ENCODE measurements around the gene ERCC6. TPM values are rescaled to one million over a fixed set of nuclear protein-coding genes. Genes with fewer than 3 reads are reported as not detected.

ERCC6 gene
- total and polyA plus RNA-seq, 10 of the 15 experiments (the other 5 are each of a cell fraction or from before 2014, with no cell fraction given), result 4.3 to 15.6 (median 7.8) TPM

- Histone ChIP-seq H3K4me3 (no peak overlapping the region), H3K9me3 (replicated peaks; ENCODE audit: control insufficient read depth, insufficient read depth, low read length) (no peaks in the 10 kb centered on the region), H3K4me2 (ENCODE audit: control insufficient read depth, insufficient read depth) (no peak overlapping the region), H3K27me3 (replicated peaks in 1 of 2; ENCODE audit: control insufficient read depth in 2 of 2, insufficient read depth in 2 of 2, low read length in 1 of 2) (no peaks in the 10 kb centered on the region), H3K9ac (ENCODE audit: control insufficient read depth, insufficient read depth, low read length) (no peak overlapping the region), H3K27ac (ENCODE audit: control insufficient read depth, insufficient read depth) (no peak overlapping the region), H3K36me3 (ENCODE audit: control insufficient read depth in 2 of 2, insufficient read depth in 2 of 2, low read length in 1 of 2) (peaks cover 0 to 2% of the 10 kb centered on the region in 2 experiments; a peak in 3 of 4 replicates), H3K4me1 (ENCODE audit: control insufficient read depth, insufficient read depth, low read length) (no peaks in the 10 kb centered on the region; the same call in 1 of the 2 replicates), H3K79me2 (ENCODE audit: control insufficient read depth, insufficient read depth, low read length) (no peaks in the 10 kb centered on the region), H4K20me1 (ENCODE audit: control insufficient read depth, insufficient read depth) (no peaks in the 10 kb centered on the region), H2AFZ (ENCODE audit: control insufficient read depth, low read depth, low read length) (no peak overlapping the region)
- BruUV-seq (replicated peaks), result no TSS peak
- ATAC-seq (no peak), DNase-seq (ENCODE audit: low read depth, low spot score) (no peak), FAIRE-seq (no peak)
- ChIA-PET SMC1A (ENCODE audit: uncharacterized antibody, unreplicated experiment) (interaction anchor here (1.3 kb wide), 1 partner anchor 96 kb away, joined by 4 read pairs; no protein-coding TSS in a partner anchor), CTCF (interaction anchor here (1.0 to 2.0 kb wide), 2 partner anchors 8 to 98 kb away, joined by 3 to 9 read pairs; no protein-coding TSS in a partner anchor), RAD21 (ENCODE audit: unreplicated experiment) (no interaction called here), POLR2A (no interaction called here)
- TF ChIP-seq FOS (IDR thresholded peaks at IDR 0.05; ENCODE audit: borderline replicate concordance, extremely low read depth, insufficient read length) (no peak), EZH2 (IDR thresholded peaks at IDR 0.05; ENCODE audit: borderline replicate concordance, control insufficient read depth, low read depth, low read length) (no peak), FOXK2 (IDR thresholded peaks at IDR 0.05) (no peak), SRF (IDR thresholded peaks at IDR 0.05; ENCODE audit: low read depth in 2 of 2, low read length in 2 of 2) (no peak), NR2C2 (IDR thresholded peaks at IDR 0.05; ENCODE audit: borderline replicate concordance, control insufficient read depth, insufficient read length, low read depth) (no peak), NFIC (IDR thresholded peaks at IDR 0.05; ENCODE audit: low read depth, low read length) (no peak), ZNF207 (IDR thresholded peaks at IDR 0.05; ENCODE audit: borderline replicate concordance) (no peak), ZSCAN29 (IDR thresholded peaks at IDR 0.05) (no peak), CHD4 (IDR thresholded peaks at IDR 0.05) (no peak), STAT1 (conservative IDR thresholded peaks at IDR 0.05) (no peak), ZNF217 (IDR thresholded peaks at IDR 0.05) (no peak), ELK1 (IDR thresholded peaks at IDR 0.05; ENCODE audit: low read depth, low read length) (no peak), RAD51 (IDR thresholded peaks at IDR 0.05) (no peak), ZNF24 (IDR thresholded peaks at IDR 0.05) (no peak)
- TF ChIP-seq, protein P1, sequence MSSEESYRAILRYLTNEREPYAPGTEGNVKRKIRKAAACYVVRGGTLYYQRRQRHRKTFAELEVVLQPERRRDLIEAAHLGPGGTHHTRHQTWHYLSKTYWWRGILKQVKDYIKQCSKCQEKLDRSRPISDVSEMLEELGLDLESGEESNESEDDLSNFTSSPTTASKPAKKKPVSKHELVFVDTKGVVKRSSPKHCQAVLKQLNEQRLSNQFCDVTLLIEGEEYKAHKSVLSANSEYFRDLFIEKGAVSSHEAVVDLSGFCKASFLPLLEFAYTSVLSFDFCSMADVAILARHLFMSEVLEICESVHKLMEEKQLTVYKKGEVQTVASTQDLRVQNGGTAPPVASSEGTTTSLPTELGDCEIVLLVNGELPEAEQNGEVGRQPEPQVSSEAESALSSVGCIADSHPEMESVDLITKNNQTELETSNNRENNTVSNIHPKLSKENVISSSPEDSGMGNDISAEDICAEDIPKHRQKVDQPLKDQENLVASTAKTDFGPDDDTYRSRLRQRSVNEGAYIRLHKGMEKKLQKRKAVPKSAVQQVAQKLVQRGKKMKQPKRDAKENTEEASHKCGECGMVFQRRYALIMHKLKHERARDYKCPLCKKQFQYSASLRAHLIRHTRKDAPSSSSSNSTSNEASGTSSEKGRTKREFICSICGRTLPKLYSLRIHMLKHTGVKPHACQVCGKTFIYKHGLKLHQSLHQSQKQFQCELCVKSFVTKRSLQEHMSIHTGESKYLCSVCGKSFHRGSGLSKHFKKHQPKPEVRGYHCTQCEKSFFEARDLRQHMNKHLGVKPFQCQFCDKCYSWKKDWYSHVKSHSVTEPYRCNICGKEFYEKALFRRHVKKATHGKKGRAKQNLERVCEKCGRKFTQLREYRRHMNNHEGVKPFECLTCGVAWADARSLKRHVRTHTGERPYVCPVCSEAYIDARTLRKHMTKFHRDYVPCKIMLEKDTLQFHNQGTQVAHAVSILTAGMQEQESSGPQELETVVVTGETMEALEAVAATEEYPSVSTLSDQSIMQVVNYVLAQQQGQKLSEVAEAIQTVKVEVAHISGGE (CRISPR knock-in tag; IDR thresholded peaks at IDR 0.05), result no peak
- TF ChIP-seq, protein P2, sequence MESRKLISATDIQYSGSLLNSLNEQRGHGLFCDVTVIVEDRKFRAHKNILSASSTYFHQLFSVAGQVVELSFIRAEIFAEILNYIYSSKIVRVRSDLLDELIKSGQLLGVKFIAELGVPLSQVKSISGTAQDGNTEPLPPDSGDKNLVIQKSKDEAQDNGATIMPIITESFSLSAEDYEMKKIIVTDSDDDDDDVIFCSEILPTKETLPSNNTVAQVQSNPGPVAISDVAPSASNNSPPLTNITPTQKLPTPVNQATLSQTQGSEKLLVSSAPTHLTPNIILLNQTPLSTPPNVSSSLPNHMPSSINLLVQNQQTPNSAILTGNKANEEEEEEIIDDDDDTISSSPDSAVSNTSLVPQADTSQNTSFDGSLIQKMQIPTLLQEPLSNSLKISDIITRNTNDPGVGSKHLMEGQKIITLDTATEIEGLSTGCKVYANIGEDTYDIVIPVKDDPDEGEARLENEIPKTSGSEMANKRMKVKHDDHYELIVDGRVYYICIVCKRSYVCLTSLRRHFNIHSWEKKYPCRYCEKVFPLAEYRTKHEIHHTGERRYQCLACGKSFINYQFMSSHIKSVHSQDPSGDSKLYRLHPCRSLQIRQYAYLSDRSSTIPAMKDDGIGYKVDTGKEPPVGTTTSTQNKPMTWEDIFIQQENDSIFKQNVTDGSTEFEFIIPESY (IDR thresholded peaks at IDR 0.05), result no peak
- intact Hi-C loops (cut with micrococcal nuclease; ENCODE audit: unreplicated experiment), result no loop called here
- in situ Hi-C loops (cut with MboI), result loop anchor here (25.0 kb wide), 1 partner anchor 768 kb away; no protein-coding TSS in a partner anchor
- WGBS (ENCODE audit: insufficient coverage, insufficient replicate concordance, low lambda C conversion rate, missing lambda C conversion rate), result 80% methylated on average over 3 of the region's 3 CpGs
Measured at GRCh38 chr10:49505076-49505475, 33.8 kb downstream of the ERCC6 start.

Data from GM12878 (cell line).